BE2C (cell line): ENCODE measurements around the gene ATP6AP2.
A peak's percentile ranks its signal among the peaks of the same experiment; 100 is the strongest.

ENCODE experiments used
- DNase-seq: peaks from one replicate; pipeline ENCODE4 v3.0.0-alpha.2; 2020
- H3K27me3 ChIP-seq: fragments of 250-450 bp; sonication (Bioruptor Pico); 2 replicates; pipeline ENCODE4 v1.5.1; 2020; ENCODE audit warnings: mild to moderate bottlenecking
- H3K36me3 ChIP-seq: fragments of 250-450 bp; sonication (Bioruptor Pico); 2 replicates; pipeline ENCODE4 v1.5.1; 2020; ENCODE audit warnings: mild to moderate bottlenecking
- H3K4me1 ChIP-seq: fragments of 250-450 bp; sonication (Bioruptor Pico); 2 replicates; pipeline ENCODE4 v1.5.1; 2020
- H3K4me3 ChIP-seq: 2 replicates; pipeline ENCODE4 v1.5.1; 2011; ENCODE audit warnings: low read depth, low read length
- H3K9me3 ChIP-seq: fragments of 250-450 bp; sonication (Bioruptor Pico); 2 replicates; pipeline ENCODE4 v1.5.1; 2020
- CTCF ChIP-seq: IDR thresholded peaks from 2 replicates; pipeline ENCODE4 v1.5.1; 2012; ENCODE audit warnings: mild to moderate bottlenecking, low read depth, low read length

The ATP6AP2 gene

DNA sequence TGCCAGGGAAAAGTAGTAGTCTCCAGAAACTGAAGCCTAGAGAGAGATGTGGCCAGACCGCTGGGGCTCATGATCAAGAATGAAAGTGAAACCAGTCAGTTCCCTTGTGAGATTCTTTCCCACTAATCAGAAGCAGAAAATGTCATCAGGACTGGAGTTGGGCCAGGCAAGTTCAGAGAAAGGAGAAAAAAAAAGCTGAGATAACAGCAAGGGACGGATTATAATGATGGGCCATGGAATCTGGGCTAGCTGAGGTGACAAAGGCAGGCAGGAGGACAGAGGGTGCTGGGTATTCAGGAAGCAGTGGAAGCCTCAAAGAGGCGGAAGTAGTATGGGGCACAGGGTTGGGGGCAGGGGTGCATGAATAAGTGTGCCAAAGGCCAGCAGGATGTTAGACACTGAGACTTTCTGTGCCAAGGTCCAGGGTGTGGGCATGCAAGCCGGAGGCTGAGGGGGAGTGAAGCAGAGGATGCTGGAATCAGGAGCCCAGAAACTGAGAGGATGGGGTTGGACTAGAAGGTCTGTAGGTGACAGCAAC, 64.1 kb downstream of the ATP6AP2 start:
- Histone ChIP-seq H3K4me3 (peak overlapping the region; percentile 50), H3K27me3 (no peaks in the 10 kb centered on the region), H3K36me3 (no peaks in the 10 kb centered on the region), H3K9me3 (no peaks in the 10 kb centered on the region), H3K4me1 (0 out of 2 replicates have a peak, but pooled peaks cover 2% of the 10 kb centered on the region)
- no peak for TF ChIP-seq CTCF
- DNase-seq, result peak; percentile 12

- Histone ChIP-seq H3K9me3 (no peaks in the 10 kb centered on the region), H3K27me3 (no peaks in the 10 kb centered on the region), H3K4me1 (0 out of 2 replicates have a peak, but pooled peaks cover 2% of the 10 kb centered on the region), H3K4me3 (peak overlapping the region; percentile 74), H3K36me3 (no peaks in the 10 kb centered on the region)
- TF ChIP-seq CTCF, result no peak
- peak; percentile 21 for DNase-seq
Measured at GRCh38 chrX:40646489-40647306, 65.9 kb downstream of the ATP6AP2 start.

- peak; percentile 91 for DNase-seq
- Histone ChIP-seq H3K36me3 (no peaks in the 10 kb centered on the region), H3K27me3 (no peaks in the 10 kb centered on the region), H3K4me1 (0 out of 2 replicates have a peak, but pooled peaks cover 2% of the 10 kb centered on the region), H3K9me3 (no peaks in the 10 kb centered on the region), H3K4me3 (peak within 1 kb of the TSS; percentile 74)
- TF ChIP-seq CTCF, result no peak
Measured at GRCh38 chrX:40647307-40648197, 66.8 kb downstream of the ATP6AP2 start, which contains the start of gene CXorf38. Gene CXorf38, minus strand, starts transcription at chrX:40647561. Its CDS starts 41 bp downstream, at chrX:40647520.

DNA sequence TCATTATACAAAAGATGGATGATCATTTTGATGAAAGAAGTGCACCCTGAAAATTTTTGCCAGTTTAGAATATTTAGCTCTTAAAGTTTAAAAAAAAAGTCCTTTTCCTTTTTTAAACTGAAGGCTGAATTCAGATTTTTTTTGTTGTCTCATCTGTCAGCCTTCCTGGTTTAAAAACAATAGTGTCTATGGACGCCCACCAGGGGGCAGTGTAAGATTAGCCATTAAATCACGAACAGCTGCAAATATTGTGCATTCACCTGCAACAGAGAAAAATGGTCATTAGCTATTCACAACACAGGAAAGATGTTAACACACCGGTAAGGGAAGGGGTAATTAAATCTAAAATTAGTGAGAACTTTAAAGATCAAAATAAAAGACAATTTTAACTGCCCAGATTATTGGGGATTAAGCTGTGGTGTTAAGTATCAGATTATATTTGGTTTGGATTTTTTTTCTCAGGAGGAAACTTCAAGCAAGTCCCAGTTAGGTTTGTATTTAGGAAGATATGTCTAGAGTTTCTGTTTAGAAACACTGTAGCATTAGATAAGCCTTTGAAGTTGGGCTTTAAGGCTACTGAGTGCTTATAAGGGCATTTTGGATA, 71.0 kb downstream of the ATP6AP2 start:
- H3K4me3 ChIP-seq, result no peak overlapping the region
- 0 out of 2 replicates have a peak, but pooled peaks cover 2% of the 10 kb centered on the region for H3K4me1 ChIP-seq
- peak; percentile 60 for TF ChIP-seq CTCF
- DNase-seq, result peak; percentile 64
- H3K27me3 ChIP-seq, result no peaks in the 10 kb centered on the region
- no peaks in the 10 kb centered on the region for H3K9me3 ChIP-seq
- H3K36me3 ChIP-seq, result no peaks in the 10 kb centered on the region

- Histone ChIP-seq H3K4me1 (0 out of 2 replicates have a peak, but pooled peaks cover 2% of the 10 kb centered on the region), H3K36me3 (no peaks in the 10 kb centered on the region), H3K27me3 (no peaks in the 10 kb centered on the region), H3K9me3 (no peaks in the 10 kb centered on the region), H3K4me3 (no peak overlapping the region)
- no peak for TF ChIP-seq CTCF
- DNase-seq, result no peak
Measured at GRCh38 chrX:40652664-40653063, 71.9 kb downstream of the ATP6AP2 start.
